Stimulated activated CD8-positive, alpha-beta memory T cell treated with anti-CD3 and anti-CD28 coated beads, Interleukin-4, amount 100 ng/mL, for 4 hours (primary cell): ENCODE measurements around the gene SLC22A4.

Source experiments
- DNase-seq, 2 donors: peaks; one replicate each; pipeline ENCODE4 v3.0.0-alpha.2; 2020; ENCODE audit warnings: low read depth in 2 of 2, low spot score in 1 of 2

The SLC22A4 gene

GRCh38 chr5:132371603-132371994, 77.4 kb downstream of the SLC22A4 start:
- DNase-seq: no peak

- no peak for DNase-seq
Observed at GRCh38 chr5:132372127-132372526, 77.9 kb downstream of the SLC22A4 start.

GRCh38 chr5:132372542-132372941, 78.3 kb downstream of the SLC22A4 start:
- no peak for DNase-seq

GRCh38 chr5:132375957-132376356, 81.8 kb downstream of the SLC22A4 start:
- DNase-seq: no peak

- no peak for DNase-seq
Observed at GRCh38 chr5:132376694-132377641, 82.8 kb downstream of the SLC22A4 start.

- DNase-seq: no peak
Observed at GRCh38 chr5:132377738-132378137, 83.5 kb downstream of the SLC22A4 start.

GRCh38 chr5:132378580-132378979, 84.4 kb downstream of the SLC22A4 start:
- DNase-seq: no peak

- DNase-seq: no peak
Observed at GRCh38 chr5:132380047-132380446, 85.9 kb downstream of the SLC22A4 start.

- DNase-seq: no peak
Observed at GRCh38 chr5:132380741-132381140, 86.5 kb downstream of the SLC22A4 start.

GRCh38 chr5:132381614-132382013, 87.4 kb downstream of the SLC22A4 start:
- no peak for DNase-seq

- no peak for DNase-seq
Observed at GRCh38 chr5:132383261-132383660, 89.1 kb downstream of the SLC22A4 start.

- DNase-seq: no peak
Observed at GRCh38 chr5:132383984-132384383, 89.8 kb downstream of the SLC22A4 start.

- DNase-seq: no peak
Observed at GRCh38 chr5:132384506-132385050, 90.4 kb downstream of the SLC22A4 start.

- DNase-seq: peak; percentile 24 to 34
Observed at GRCh38 chr5:132385326-132386105, 91.3 kb downstream of the SLC22A4 start.

- DNase-seq: peak; percentile 29 to 48
Observed at GRCh38 chr5:132386644-132387286, 92.6 kb downstream of the SLC22A4 start.

- no peak for DNase-seq
Observed at GRCh38 chr5:132387640-132388117, 93.5 kb downstream of the SLC22A4 start.

GRCh38 chr5:132388244-132389050, 94.3 kb downstream of the SLC22A4 start:
- DNase-seq: no peak

- no peak for DNase-seq
Observed at GRCh38 chr5:132389051-132389331, 94.8 kb downstream of the SLC22A4 start.

- DNase-seq: no peak
Observed at GRCh38 chr5:132389585-132390286, 95.5 kb downstream of the SLC22A4 start.

- no peak for DNase-seq
Observed at GRCh38 chr5:132391247-132391646, 97.1 kb downstream of the SLC22A4 start.
